Mesenchymal stem cell (in vitro differentiated cells and primary cell): ENCODE measurements around the gene SLC39A2.

ENCODE experiments used
- DNase-seq: peaks from one replicate; pipeline ENCODE4 v3.0.0-alpha.2; 2013
- H2AFZ ChIP-seq: one replicate; pipeline ENCODE4 v1.6.1; 2013; ENCODE audit warnings: low read depth, mild to moderate bottlenecking, control low read depth, inconsistent platforms, low read length, moderate library complexity
- H2AK5ac ChIP-seq: 2 replicates; pipeline ENCODE4 v1.6.1; 2013; ENCODE audit warnings: low read length, moderate library complexity, mild to moderate bottlenecking, inconsistent platforms; ENCODE audit not compliant: severe bottlenecking
- H2BK120ac ChIP-seq: one replicate; pipeline ENCODE4 v1.6.1; 2013; ENCODE audit warnings: low read depth, mild to moderate bottlenecking, inconsistent platforms, low read length, moderate library complexity
- H2BK12ac ChIP-seq, 2 experiments: one replicate each; pipeline ENCODE4 v1.6.1; 2013; ENCODE audit warnings: inconsistent platforms in 2 of 2, low read length in 2 of 2, mild to moderate bottlenecking in 2 of 2, moderate library complexity in 2 of 2, control low read depth in 1 of 2
- H2BK15ac ChIP-seq: one replicate; pipeline ENCODE4 v1.6.1; 2013; ENCODE audit warnings: mild to moderate bottlenecking, low read depth, inconsistent platforms; ENCODE audit not compliant: poor library complexity, severe bottlenecking
- H2BK5ac ChIP-seq: 2 replicates; pipeline ENCODE4 v1.6.1; 2013; ENCODE audit warnings: low read depth, mild to moderate bottlenecking, low read length, control low read depth, inconsistent platforms; ENCODE audit not compliant: poor library complexity, severe bottlenecking
- H3K14ac ChIP-seq, 2 experiments: one replicate each; pipeline ENCODE4 v1.6.1; 2013; ENCODE audit warnings: inconsistent platforms in 2 of 2, low read length in 2 of 2, control low read depth in 1 of 2, mild to moderate bottlenecking in 1 of 2, moderate library complexity in 1 of 2
- H3K18ac ChIP-seq, 2 experiments: one replicate each; pipeline ENCODE4 v1.6.1; 2013; ENCODE audit warnings: inconsistent platforms in 2 of 2, low read length in 2 of 2, control low read depth in 1 of 2, low read depth in 1 of 2, mild to moderate bottlenecking in 1 of 2
- H3K23ac ChIP-seq, 2 experiments: one replicate each; pipeline ENCODE4 v1.6.1; 2013; ENCODE audit warnings: inconsistent platforms in 2 of 2, low read length in 2 of 2, mild to moderate bottlenecking in 2 of 2, moderate library complexity in 2 of 2, control low read depth in 1 of 2
- H3K27ac ChIP-seq: 2 replicates; pipeline ENCODE4 v1.5.1; 2013; ENCODE audit warnings: mild to moderate bottlenecking, moderate library complexity, low read length, control low read depth, inconsistent platforms; ENCODE audit not compliant: poor library complexity, severe bottlenecking
- H3K27me3 ChIP-seq, 2 experiments: 2 replicates each; pipeline versions ENCODE4 v1.6.1 to v1.7.0; 2013; ENCODE audit warnings: low read length in 2 of 2, mild to moderate bottlenecking in 2 of 2, moderate library complexity in 2 of 2, control low read depth in 1 of 2, inconsistent platforms in 1 of 2; ENCODE audit not compliant: control insufficient read depth in 1 of 2, insufficient read depth in 1 of 2
- H3K36me3 ChIP-seq, 2 experiments: 2 replicates each; pipeline versions ENCODE4 v1.6.1 to v1.7.0; 2013; ENCODE audit warnings: low read length in 2 of 2, control low read depth in 1 of 2, inconsistent platforms in 1 of 2, low read depth in 1 of 2, mild to moderate bottlenecking in 1 of 2; ENCODE audit not compliant: insufficient read depth in 2 of 2, control insufficient read depth in 1 of 2
- H3K4ac ChIP-seq, 2 experiments: one replicate each; pipeline ENCODE4 v1.6.1; 2013; ENCODE audit warnings: inconsistent platforms in 2 of 2, low read length in 2 of 2, mild to moderate bottlenecking in 2 of 2, moderate library complexity in 2 of 2, control low read depth in 1 of 2, low read depth in 1 of 2
- H3K4me1 ChIP-seq: 2 replicates; pipeline ENCODE4 v1.6.1; 2013; ENCODE audit warnings: low read depth, low read length, control low read depth; ENCODE audit not compliant: control insufficient read depth, insufficient read depth
- H3K4me2 ChIP-seq: 2 replicates; pipeline ENCODE4 v1.6.1; 2013; ENCODE audit warnings: low read length, mild to moderate bottlenecking, inconsistent platforms; ENCODE audit not compliant: poor library complexity, severe bottlenecking
- H3K4me3 ChIP-seq, 2 experiments: 2 replicates each; pipeline versions ENCODE4 v1.5.1 to v1.7.0; 2013; ENCODE audit warnings: low read length in 2 of 2, mild to moderate bottlenecking in 2 of 2, control low read depth in 1 of 2, low read depth in 1 of 2; ENCODE audit not compliant: insufficient read depth in 1 of 2
- H3K79me1 ChIP-seq: replicated peaks from 2 replicates; pipeline ENCODE4 v1.6.1; 2013; ENCODE audit warnings: mild to moderate bottlenecking, control low read depth, low read length, inconsistent platforms; ENCODE audit not compliant: poor library complexity, severe bottlenecking
- H3K9ac ChIP-seq: 2 replicates; pipeline ENCODE4 v1.7.0; 2013; ENCODE audit warnings: mild to moderate bottlenecking, low read length, moderate library complexity
- H3K9me3 ChIP-seq: 2 replicates; pipeline ENCODE4 v1.7.0; 2013; ENCODE audit warnings: mild to moderate bottlenecking, low read length; ENCODE audit not compliant: control insufficient read depth
- H4K8ac ChIP-seq: one replicate; pipeline ENCODE4 v1.6.1; 2013; ENCODE audit warnings: inconsistent platforms, mild to moderate bottlenecking, low read length, moderate library complexity
- H4K91ac ChIP-seq: one replicate; pipeline ENCODE4 v1.6.1; 2013; ENCODE audit warnings: mild to moderate bottlenecking, low read length, inconsistent platforms
- WGBS: methylation state at CpG from one replicate; pipeline ENCODE4 v1.1.7; 2013; ENCODE audit warnings: mixed read lengths; 5-methylcytosine and 5-hydroxymethylcytosine counted together

The SLC39A2 gene

GRCh38 chr14:21025371-21026273 lies 26.5 kb downstream of the SLC39A2 start:
- no peak overlapping the region for H3K27ac ChIP-seq
- H3K79me1 ChIP-seq = no peaks in the 10 kb centered on the region
- WGBS = 8% methylated on average over 27 of the region's 58 CpGs

GRCh38 chr14:21026274-21026987 lies 27.3 kb downstream of the SLC39A2 start:
- H3K18ac ChIP-seq = no peak overlapping the region
- H2BK5ac ChIP-seq = no peak overlapping the region
- no peaks in the 10 kb centered on the region for H3K79me1 ChIP-seq
- H2BK12ac ChIP-seq = no peak overlapping the region
- no peak overlapping the region for H4K91ac ChIP-seq
- H3K4me2 ChIP-seq = no peak overlapping the region
- H3K4me1 ChIP-seq = peaks cover 15% of the 10 kb centered on the region
- DNase-seq = no peak
- peaks cover 55 to 59% of the 10 kb centered on the region in 2 experiments for H3K27me3 ChIP-seq
- H4K8ac ChIP-seq = no peak overlapping the region
- no peak overlapping the region for H2BK15ac ChIP-seq
- H3K9ac ChIP-seq = no peak overlapping the region
- H3K27ac ChIP-seq = no peak overlapping the region
- H2AFZ ChIP-seq = no peak overlapping the region
- no peak overlapping the region for H2BK120ac ChIP-seq
- peaks cover 0 to 2% of the 10 kb centered on the region in 2 experiments for H3K36me3 ChIP-seq
- 74% methylated on average over 7 of the region's 7 CpGs for WGBS
- H3K4ac ChIP-seq = no peak overlapping the region
- H3K14ac ChIP-seq = no peak overlapping the region
- H3K4me3 ChIP-seq = no peak overlapping the region
- H3K23ac ChIP-seq = no peak overlapping the region
- no peaks in the 10 kb centered on the region for H3K9me3 ChIP-seq
- no peak overlapping the region for H2AK5ac ChIP-seq

More at GRCh38 chr14:21025371-21026273, 26.5 kb downstream of the SLC39A2 start:
- Histone ChIP-seq H3K9me3 (no peaks in the 10 kb centered on the region), H2BK15ac (peak overlapping the region; percentile 62), H3K36me3 (peaks cover 0 to 2% of the 10 kb centered on the region in 2 experiments), H3K4ac (peak overlapping the region in 1 of 2 experiments; percentile 30), H2BK120ac (no peak overlapping the region), H3K23ac (peak overlapping the region in 1 of 2 experiments; percentile 97), H3K4me3 (peak overlapping the region; percentile 62 to 73), H3K27me3 (peaks cover 57 to 61% of the 10 kb centered on the region in 2 experiments), H4K91ac (no peak overlapping the region), H2BK5ac (no peak overlapping the region), H3K4me1 (peaks cover 15% of the 10 kb centered on the region), H3K4me2 (peak overlapping the region; percentile 94), H3K9ac (no peak overlapping the region), H3K18ac (peak overlapping the region in 1 of 2 experiments; percentile 73), H4K8ac (no peak overlapping the region), H3K14ac (peak overlapping the region in 1 of 2 experiments; percentile 26), H2AFZ (no peak overlapping the region), H2BK12ac (peak overlapping the region in 1 of 2 experiments; percentile 6), H2AK5ac (no peak overlapping the region)
- no peak for DNase-seq

- no peaks in the 10 kb centered on the region for H3K9me3 ChIP-seq
- no peak overlapping the region for H2BK12ac ChIP-seq
- H2BK15ac ChIP-seq = no peak overlapping the region
- H2BK120ac ChIP-seq = no peak overlapping the region
- H2AFZ ChIP-seq = no peak overlapping the region
- WGBS = 41% methylated on average over 3 of the region's 3 CpGs
- no peak overlapping the region for H3K4ac ChIP-seq
- no peak overlapping the region for H2BK5ac ChIP-seq
- H3K14ac ChIP-seq = no peak overlapping the region
- H3K4me3 ChIP-seq = no peak overlapping the region
- H3K4me1 ChIP-seq = peaks cover 15% of the 10 kb centered on the region
- H3K79me1 ChIP-seq = no peaks in the 10 kb centered on the region
- no peak overlapping the region for H3K23ac ChIP-seq
- H4K8ac ChIP-seq = no peak overlapping the region
- H3K18ac ChIP-seq = no peak overlapping the region
- no peak overlapping the region for H3K9ac ChIP-seq
- H3K36me3 ChIP-seq = peaks cover 0 to 2% of the 10 kb centered on the region in 2 experiments
- no peak overlapping the region for H3K27ac ChIP-seq
- no peak for DNase-seq
- H3K27me3 ChIP-seq = peaks cover 55 to 59% of the 10 kb centered on the region in 2 experiments
- H3K4me2 ChIP-seq = no peak overlapping the region
- no peak overlapping the region for H4K91ac ChIP-seq
- H2AK5ac ChIP-seq = no peak overlapping the region
Observed at GRCh38 chr14:21026988-21027315, 27.9 kb downstream of the SLC39A2 start.

GRCh38 chr14:21029917-21030316 lies 30.8 kb downstream of the SLC39A2 start, which contains the start of gene TPPP2:
Gene TPPP2 (plus strand): TSS chr14:21030217. CDS start chr14:21030582, 365 bp downstream.
- Histone ChIP-seq H2AK5ac (no peak within 1 kb of the TSS), H2AFZ (no peak within 1 kb of the TSS), H3K4me2 (no peak within 1 kb of the TSS), H3K27me3 (peaks cover 44 to 60% of the 10 kb centered on the region in 2 experiments), H2BK15ac (no peak within 1 kb of the TSS), H3K4me3 (no peak within 1 kb of the TSS), H4K8ac (no peak within 1 kb of the TSS), H2BK12ac (no peak within 1 kb of the TSS), H2BK120ac (no peak within 1 kb of the TSS), H3K23ac (no peak within 1 kb of the TSS), H3K18ac (no peak within 1 kb of the TSS), H3K9me3 (no peaks in the 10 kb centered on the region), H3K36me3 (no peaks in the 10 kb centered on the region), H2BK5ac (no peak within 1 kb of the TSS), H3K14ac (no peak within 1 kb of the TSS), H3K27ac (no peak within 1 kb of the TSS), H3K4me1 (peaks cover 11% of the 10 kb centered on the region), H4K91ac (no peak within 1 kb of the TSS), H3K9ac (no peak within 1 kb of the TSS), H3K79me1 (no peaks in the 10 kb centered on the region), H3K4ac (no peak within 1 kb of the TSS)
- 77% methylated on average over 2 of the region's 5 CpGs for WGBS
- no peak for DNase-seq
